Liver (tissue), 3 donors: Measurements from ENCODE around the gene PCBP4.

ENCODE experiments used
- EGR1 ChIP-seq, 2 donors: IDR thresholded peaks; 2 replicates each; pipeline ENCODE4 v1.6.1; 2016 to 2018; ENCODE audit warnings: antibody characterized with exemption in 2 of 2, low read depth in 2 of 2
- GABPA ChIP-seq, 2 donors: IDR thresholded peaks in 1 of 2; conservative IDR thresholded peaks in 1 of 2; 2 replicates each; pipeline ENCODE4 v1.6.1; 2016; ENCODE audit warnings: antibody characterized with exemption in 2 of 2, mild to moderate bottlenecking in 1 of 2, moderate library complexity in 1 of 2
- HNF4G ChIP-seq: IDR thresholded peaks from 2 replicates; pipeline ENCODE4 v1.6.1; 2016; ENCODE audit warnings: antibody characterized with exemption
- JUND ChIP-seq, 2 donors: IDR thresholded peaks; 2 replicates each; pipeline ENCODE4 v1.6.1; 2016; ENCODE audit warnings: antibody characterized with exemption in 2 of 2
- RAD21 ChIP-seq, 2 donors: IDR thresholded peaks; 2 replicates each; pipeline ENCODE4 v1.6.1; 2016; ENCODE audit warnings: antibody characterized with exemption in 2 of 2, mild to moderate bottlenecking in 2 of 2
- RXRA ChIP-seq, 2 donors: IDR thresholded peaks; 2 replicates each; pipeline ENCODE4 v1.6.1; 2017 to 2018; ENCODE audit warnings: antibody characterized with exemption in 2 of 2, mild to moderate bottlenecking in 1 of 2
- SP1 ChIP-seq: IDR thresholded peaks from 2 replicates; pipeline ENCODE4 v1.6.1; 2018; ENCODE audit warnings: antibody characterized with exemption, mild to moderate bottlenecking
- TAF1 ChIP-seq: conservative IDR thresholded peaks from 2 replicates; pipeline ENCODE4 v1.6.1; 2016; ENCODE audit warnings: antibody characterized with exemption, mild to moderate bottlenecking
- YY1 ChIP-seq: IDR thresholded peaks from 2 replicates; pipeline ENCODE4 v1.6.1; 2016; ENCODE audit warnings: antibody characterized with exemption, mild to moderate bottlenecking
- TF ChIP-seq, protein P1 (sequence below): fragments of 150-350 bp; IDR thresholded peaks from 2 replicates; pipeline ENCODE4 v1.5.1; 2017; ENCODE audit warnings: improper control_type of control experiment, low read depth, low read length; ENCODE audit not compliant: missing input control
- TF ChIP-seq, protein P2 (sequence below): IDR thresholded peaks from 2 replicates; pipeline ENCODE4 v1.6.1; 2016; ENCODE audit warnings: antibody characterized with exemption
- TF ChIP-seq, protein P3 (sequence below): IDR thresholded peaks from 2 replicates; pipeline ENCODE4 v1.6.1; 2016; ENCODE audit warnings: antibody characterized with exemption
- TF ChIP-seq, protein P4 (sequence below): IDR thresholded peaks from 2 replicates; pipeline ENCODE4 v1.6.1; 2016; ENCODE audit warnings: antibody characterized with exemption, mild to moderate bottlenecking
- TF ChIP-seq, protein P5 (sequence below): IDR thresholded peaks from 2 replicates; pipeline ENCODE4 v1.6.1; 2016; ENCODE audit warnings: antibody characterized with exemption
- donor health status: healthy.
- donor health status: healthy.

DNA sequence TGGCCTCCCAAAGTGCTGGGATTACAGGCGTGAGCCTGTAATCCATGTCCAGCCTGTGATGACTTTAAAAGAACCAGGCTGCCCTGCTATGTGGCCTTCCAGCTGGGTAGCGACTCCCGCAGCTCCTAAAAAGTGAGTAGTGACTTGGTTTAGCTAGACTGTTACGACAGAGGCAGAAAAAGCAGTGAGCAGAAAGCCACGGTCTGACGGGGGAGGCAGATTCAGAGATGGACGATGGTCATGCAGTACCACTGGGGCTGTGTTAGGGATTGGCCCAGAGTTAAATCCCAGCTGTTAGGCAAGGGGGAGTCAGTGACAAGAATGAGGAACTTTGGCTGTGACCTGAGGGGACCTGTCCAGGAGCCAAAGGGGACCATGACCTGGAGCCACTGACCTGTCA is 31.5 kb upstream of the PCBP4 start:
- TF ChIP-seq, protein P1, sequence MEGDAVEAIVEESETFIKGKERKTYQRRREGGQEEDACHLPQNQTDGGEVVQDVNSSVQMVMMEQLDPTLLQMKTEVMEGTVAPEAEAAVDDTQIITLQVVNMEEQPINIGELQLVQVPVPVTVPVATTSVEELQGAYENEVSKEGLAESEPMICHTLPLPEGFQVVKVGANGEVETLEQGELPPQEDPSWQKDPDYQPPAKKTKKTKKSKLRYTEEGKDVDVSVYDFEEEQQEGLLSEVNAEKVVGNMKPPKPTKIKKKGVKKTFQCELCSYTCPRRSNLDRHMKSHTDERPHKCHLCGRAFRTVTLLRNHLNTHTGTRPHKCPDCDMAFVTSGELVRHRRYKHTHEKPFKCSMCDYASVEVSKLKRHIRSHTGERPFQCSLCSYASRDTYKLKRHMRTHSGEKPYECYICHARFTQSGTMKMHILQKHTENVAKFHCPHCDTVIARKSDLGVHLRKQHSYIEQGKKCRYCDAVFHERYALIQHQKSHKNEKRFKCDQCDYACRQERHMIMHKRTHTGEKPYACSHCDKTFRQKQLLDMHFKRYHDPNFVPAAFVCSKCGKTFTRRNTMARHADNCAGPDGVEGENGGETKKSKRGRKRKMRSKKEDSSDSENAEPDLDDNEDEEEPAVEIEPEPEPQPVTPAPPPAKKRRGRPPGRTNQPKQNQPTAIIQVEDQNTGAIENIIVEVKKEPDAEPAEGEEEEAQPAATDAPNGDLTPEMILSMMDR: no peak
- TF ChIP-seq, protein P2, sequence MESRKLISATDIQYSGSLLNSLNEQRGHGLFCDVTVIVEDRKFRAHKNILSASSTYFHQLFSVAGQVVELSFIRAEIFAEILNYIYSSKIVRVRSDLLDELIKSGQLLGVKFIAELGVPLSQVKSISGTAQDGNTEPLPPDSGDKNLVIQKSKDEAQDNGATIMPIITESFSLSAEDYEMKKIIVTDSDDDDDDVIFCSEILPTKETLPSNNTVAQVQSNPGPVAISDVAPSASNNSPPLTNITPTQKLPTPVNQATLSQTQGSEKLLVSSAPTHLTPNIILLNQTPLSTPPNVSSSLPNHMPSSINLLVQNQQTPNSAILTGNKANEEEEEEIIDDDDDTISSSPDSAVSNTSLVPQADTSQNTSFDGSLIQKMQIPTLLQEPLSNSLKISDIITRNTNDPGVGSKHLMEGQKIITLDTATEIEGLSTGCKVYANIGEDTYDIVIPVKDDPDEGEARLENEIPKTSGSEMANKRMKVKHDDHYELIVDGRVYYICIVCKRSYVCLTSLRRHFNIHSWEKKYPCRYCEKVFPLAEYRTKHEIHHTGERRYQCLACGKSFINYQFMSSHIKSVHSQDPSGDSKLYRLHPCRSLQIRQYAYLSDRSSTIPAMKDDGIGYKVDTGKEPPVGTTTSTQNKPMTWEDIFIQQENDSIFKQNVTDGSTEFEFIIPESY: no peak
- TF ChIP-seq, protein P3, sequence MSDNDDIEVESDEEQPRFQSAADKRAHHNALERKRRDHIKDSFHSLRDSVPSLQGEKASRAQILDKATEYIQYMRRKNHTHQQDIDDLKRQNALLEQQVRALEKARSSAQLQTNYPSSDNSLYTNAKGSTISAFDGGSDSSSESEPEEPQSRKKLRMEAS: no peak
- TF ChIP-seq RAD21 (IDR thresholded peaks at IDR 0.05): no peak
- TF ChIP-seq GABPA (IDR thresholded peaks at IDR 0.05 in 1 of 2, conservative IDR thresholded peaks at IDR 0.05 in 1 of 2): no peak
- TF ChIP-seq JUND (IDR thresholded peaks at IDR 0.05): no peak
- TF ChIP-seq EGR1 (IDR thresholded peaks at IDR 0.05; ENCODE audit: low read depth in 2 of 2): no peak
- TF ChIP-seq HNF4G: no peak
- TF ChIP-seq, protein P4, sequence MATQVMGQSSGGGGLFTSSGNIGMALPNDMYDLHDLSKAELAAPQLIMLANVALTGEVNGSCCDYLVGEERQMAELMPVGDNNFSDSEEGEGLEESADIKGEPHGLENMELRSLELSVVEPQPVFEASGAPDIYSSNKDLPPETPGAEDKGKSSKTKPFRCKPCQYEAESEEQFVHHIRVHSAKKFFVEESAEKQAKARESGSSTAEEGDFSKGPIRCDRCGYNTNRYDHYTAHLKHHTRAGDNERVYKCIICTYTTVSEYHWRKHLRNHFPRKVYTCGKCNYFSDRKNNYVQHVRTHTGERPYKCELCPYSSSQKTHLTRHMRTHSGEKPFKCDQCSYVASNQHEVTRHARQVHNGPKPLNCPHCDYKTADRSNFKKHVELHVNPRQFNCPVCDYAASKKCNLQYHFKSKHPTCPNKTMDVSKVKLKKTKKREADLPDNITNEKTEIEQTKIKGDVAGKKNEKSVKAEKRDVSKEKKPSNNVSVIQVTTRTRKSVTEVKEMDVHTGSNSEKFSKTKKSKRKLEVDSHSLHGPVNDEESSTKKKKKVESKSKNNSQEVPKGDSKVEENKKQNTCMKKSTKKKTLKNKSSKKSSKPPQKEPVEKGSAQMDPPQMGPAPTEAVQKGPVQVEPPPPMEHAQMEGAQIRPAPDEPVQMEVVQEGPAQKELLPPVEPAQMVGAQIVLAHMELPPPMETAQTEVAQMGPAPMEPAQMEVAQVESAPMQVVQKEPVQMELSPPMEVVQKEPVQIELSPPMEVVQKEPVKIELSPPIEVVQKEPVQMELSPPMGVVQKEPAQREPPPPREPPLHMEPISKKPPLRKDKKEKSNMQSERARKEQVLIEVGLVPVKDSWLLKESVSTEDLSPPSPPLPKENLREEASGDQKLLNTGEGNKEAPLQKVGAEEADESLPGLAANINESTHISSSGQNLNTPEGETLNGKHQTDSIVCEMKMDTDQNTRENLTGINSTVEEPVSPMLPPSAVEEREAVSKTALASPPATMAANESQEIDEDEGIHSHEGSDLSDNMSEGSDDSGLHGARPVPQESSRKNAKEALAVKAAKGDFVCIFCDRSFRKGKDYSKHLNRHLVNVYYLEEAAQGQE: no peak
- no peak for TF ChIP-seq SP1
- TF ChIP-seq TAF1: no peak
- TF ChIP-seq YY1: no peak
- TF ChIP-seq RXRA (IDR thresholded peaks at IDR 0.05): no peak
- TF ChIP-seq, protein P5, sequence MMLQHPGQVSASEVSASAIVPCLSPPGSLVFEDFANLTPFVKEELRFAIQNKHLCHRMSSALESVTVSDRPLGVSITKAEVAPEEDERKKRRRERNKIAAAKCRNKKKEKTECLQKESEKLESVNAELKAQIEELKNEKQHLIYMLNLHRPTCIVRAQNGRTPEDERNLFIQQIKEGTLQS: no peak
